MM.1S (cell line): ENCODE data around the gene ANXA10.

Experiments
- CTCF ChIP-seq: fragments of 300-600 bp; sonication (generic); IDR thresholded peaks from 2 replicates; pipeline ENCODE4 v1.5.1; 2016; ENCODE audit warnings: antibody characterized with exemption, low read length, mixed read lengths
- EZH2 ChIP-seq: fragments of 300-600 bp; sonication (generic); optimal IDR thresholded peaks from 2 replicates; pipeline ENCODE3; 2017; ENCODE audit warnings: low read depth, mild to moderate bottlenecking, antibody characterized with exemption, low read length, mixed read lengths

- TF ChIP-seq CTCF, result no peak
- TF ChIP-seq EZH2, result no peak
Measured at GRCh38 chr4:168164045-168164444, 71.7 kb downstream of the ANXA10 start.
